Vagina (tissue), 2 donors: ENCODE measurements around the gene SYNE1.

Source experiments
- POLR2A ChIP-seq, 2 donors: fragments of 450-650 bp; IDR thresholded peaks; one replicate each; pipeline ENCODE4 v1.6.1; 2017; ENCODE audit warnings: antibody characterized with exemption in 2 of 2, mild to moderate bottlenecking in 2 of 2, moderate library complexity in 2 of 2
- POLR2AphosphoS5 ChIP-seq, 2 donors: sonication (generic); formaldehyde crosslinking; IDR thresholded peaks; one replicate each; pipeline ENCODE4 v1.9.0; 2017; ENCODE audit warnings: antibody characterized with exemption in 2 of 2, mild to moderate bottlenecking in 2 of 2, low read depth in 1 of 2; ENCODE audit not compliant: insufficient read depth in 1 of 2

- TF ChIP-seq POLR2AphosphoS5 (IDR thresholded peaks at IDR 0.05; ENCODE audit: insufficient read depth in 1 of 2, low read depth in 1 of 2) (no peak), POLR2A (IDR thresholded peaks at IDR 0.05) (no peak)
These were observed 60.6 kb downstream of the SYNE1 start for GRCh38 chr6:152576525-152576924.
